Measurements from ENCODE around the gene ANKDD1A.

DNA sequence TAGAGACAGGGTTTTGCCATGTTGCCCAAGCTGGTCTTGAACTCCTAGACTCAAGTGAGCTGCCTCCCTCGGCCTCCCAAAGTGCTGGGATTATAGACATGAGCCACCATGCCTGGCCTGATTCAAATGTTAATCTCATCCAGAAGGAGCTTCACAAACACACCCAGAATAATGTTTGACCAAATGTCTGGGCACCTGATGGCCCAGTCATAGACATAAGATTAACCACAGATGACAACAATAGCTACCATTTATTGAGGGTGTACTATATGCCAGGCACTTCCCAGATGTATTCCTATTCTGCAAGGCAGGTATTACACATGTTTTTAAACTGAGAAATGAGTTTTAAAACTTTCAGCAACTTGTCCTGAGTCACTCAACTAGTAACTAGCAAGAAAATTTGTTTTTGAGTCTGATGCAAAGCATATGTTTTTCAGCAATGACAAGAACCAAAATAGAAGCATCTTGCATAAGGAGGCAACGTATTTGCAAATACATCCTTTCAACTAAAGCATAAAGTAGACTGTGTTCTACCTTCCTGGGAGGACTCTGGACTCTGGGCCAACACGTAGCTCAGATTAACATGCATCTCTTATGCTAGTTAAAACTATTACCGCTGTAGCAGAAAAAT is 86.2 kb downstream of the ANKDD1A start:
- TF ChIP-seq POLR2A (IDR thresholded peaks at IDR 0.05; ENCODE audit: low read length) (no peak), GATA1 (IDR thresholded peaks at IDR 0.05; ENCODE audit: low read depth, low read length) (no peak)
